HL-60 (cell line): ENCODE results near the gene SRBD1.

Experiments used
- GABPA ChIP-seq: IDR thresholded peaks from 2 replicates; pipeline ENCODE4 v1.6.1; 2012; ENCODE audit warnings: low read depth
- POLR2AphosphoS5 ChIP-seq: IDR thresholded peaks from 2 replicates; pipeline ENCODE4 v1.6.1; 2012; ENCODE audit warnings: low read depth
- TF ChIP-seq, protein P1 (sequence below): IDR thresholded peaks from one replicate; pipeline ENCODE4 v1.5.1; 2011; ENCODE audit warnings: low read length, control low read depth, inconsistent platforms; ENCODE audit not compliant: insufficient read depth

GRCh38 chr2:45391866-45392265 is 219.2 kb downstream of the SRBD1 start:
- TF ChIP-seq, protein P1, sequence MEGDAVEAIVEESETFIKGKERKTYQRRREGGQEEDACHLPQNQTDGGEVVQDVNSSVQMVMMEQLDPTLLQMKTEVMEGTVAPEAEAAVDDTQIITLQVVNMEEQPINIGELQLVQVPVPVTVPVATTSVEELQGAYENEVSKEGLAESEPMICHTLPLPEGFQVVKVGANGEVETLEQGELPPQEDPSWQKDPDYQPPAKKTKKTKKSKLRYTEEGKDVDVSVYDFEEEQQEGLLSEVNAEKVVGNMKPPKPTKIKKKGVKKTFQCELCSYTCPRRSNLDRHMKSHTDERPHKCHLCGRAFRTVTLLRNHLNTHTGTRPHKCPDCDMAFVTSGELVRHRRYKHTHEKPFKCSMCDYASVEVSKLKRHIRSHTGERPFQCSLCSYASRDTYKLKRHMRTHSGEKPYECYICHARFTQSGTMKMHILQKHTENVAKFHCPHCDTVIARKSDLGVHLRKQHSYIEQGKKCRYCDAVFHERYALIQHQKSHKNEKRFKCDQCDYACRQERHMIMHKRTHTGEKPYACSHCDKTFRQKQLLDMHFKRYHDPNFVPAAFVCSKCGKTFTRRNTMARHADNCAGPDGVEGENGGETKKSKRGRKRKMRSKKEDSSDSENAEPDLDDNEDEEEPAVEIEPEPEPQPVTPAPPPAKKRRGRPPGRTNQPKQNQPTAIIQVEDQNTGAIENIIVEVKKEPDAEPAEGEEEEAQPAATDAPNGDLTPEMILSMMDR: no peak
- TF ChIP-seq GABPA (no peak), POLR2AphosphoS5 (no peak)
